ENCODE measurements around the gene RBM47. TPM values are rescaled to one million over a fixed set of nuclear protein-coding genes. Genes with fewer than 3 reads are reported as not detected.

The RBM47 gene
- total and polyA plus RNA-seq, 2 experiments from 2014 or later: 35.6 to 139 TPM

DNA sequence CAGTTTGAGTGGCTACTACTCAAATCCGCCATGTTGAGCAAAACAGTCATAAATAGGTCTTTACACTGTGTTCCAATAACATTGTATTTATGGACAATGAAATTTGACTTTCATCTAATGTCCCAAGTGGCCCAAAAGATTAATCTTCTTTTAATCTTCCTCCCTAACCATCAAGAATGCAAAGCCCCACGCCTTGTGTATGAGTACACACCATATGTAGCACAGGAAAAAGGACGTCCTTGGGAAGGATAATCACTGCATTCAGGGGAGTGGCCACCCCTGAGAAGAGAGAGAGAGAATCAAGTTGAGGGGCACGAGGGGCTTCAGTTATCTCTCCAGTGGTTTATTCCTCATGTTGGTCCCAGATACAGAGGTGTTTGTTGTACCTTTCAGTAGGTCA lies 33.1 kb downstream of the RBM47 start (continued):
- TF ChIP-seq, protein P1, sequence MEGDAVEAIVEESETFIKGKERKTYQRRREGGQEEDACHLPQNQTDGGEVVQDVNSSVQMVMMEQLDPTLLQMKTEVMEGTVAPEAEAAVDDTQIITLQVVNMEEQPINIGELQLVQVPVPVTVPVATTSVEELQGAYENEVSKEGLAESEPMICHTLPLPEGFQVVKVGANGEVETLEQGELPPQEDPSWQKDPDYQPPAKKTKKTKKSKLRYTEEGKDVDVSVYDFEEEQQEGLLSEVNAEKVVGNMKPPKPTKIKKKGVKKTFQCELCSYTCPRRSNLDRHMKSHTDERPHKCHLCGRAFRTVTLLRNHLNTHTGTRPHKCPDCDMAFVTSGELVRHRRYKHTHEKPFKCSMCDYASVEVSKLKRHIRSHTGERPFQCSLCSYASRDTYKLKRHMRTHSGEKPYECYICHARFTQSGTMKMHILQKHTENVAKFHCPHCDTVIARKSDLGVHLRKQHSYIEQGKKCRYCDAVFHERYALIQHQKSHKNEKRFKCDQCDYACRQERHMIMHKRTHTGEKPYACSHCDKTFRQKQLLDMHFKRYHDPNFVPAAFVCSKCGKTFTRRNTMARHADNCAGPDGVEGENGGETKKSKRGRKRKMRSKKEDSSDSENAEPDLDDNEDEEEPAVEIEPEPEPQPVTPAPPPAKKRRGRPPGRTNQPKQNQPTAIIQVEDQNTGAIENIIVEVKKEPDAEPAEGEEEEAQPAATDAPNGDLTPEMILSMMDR (conservative IDR thresholded peaks at IDR 0.05; ENCODE audit: low read depth in 2 of 2): no peak
- no peak for TF ChIP-seq JUNB (IDR thresholded peaks at IDR 0.05; ENCODE audit: unreplicated experiment)
- TF ChIP-seq, protein P2, sequence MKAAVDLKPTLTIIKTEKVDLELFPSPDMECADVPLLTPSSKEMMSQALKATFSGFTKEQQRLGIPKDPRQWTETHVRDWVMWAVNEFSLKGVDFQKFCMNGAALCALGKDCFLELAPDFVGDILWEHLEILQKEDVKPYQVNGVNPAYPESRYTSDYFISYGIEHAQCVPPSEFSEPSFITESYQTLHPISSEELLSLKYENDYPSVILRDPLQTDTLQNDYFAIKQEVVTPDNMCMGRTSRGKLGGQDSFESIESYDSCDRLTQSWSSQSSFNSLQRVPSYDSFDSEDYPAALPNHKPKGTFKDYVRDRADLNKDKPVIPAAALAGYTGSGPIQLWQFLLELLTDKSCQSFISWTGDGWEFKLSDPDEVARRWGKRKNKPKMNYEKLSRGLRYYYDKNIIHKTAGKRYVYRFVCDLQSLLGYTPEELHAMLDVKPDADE (IDR thresholded peaks at IDR 0.05): no peak
- no peak for TF ChIP-seq EZH2phosphoT487 (IDR thresholded peaks at IDR 0.05; ENCODE audit: unreplicated experiment)
- no peak for TF ChIP-seq ZNF331 (CRISPR knock-in tag; IDR thresholded peaks at IDR 0.05; ENCODE audit: low read depth)

- Mint-ChIP-seq H3K27me3 (ENCODE audit: insufficient read depth, low read depth, poor library complexity) (peaks cover 2% of the 10 kb centered on the region), H3K27ac (no peak overlapping the region), H3K4me3 (no peak overlapping the region), H3K9me3 (no peaks in the 10 kb centered on the region), H3K36me3 (ENCODE audit: low read depth) (peaks cover 51% of the 10 kb centered on the region), H3K4me1 (peaks cover 3% of the 10 kb centered on the region; the same call in 1 of the 3 replicates)
- Histone ChIP-seq H3F3A (replicated peaks; ENCODE audit: low read depth) (0 out of 2 replicates have a peak, but pooled peaks cover 1% of the 10 kb centered on the region), H2AFZ (no peak overlapping the region), H3K27me3 (ENCODE audit: insufficient read depth) (no peaks in the 10 kb centered on the region), H3K79me2 (replicated peaks; ENCODE audit: insufficient read depth) (peaks cover 79% of the 10 kb centered on the region), H3K4me2 (no peak overlapping the region), H4K20me1 (replicated peaks; ENCODE audit: insufficient read depth) (peaks cover 8% of the 10 kb centered on the region), H3K4me3 (no peak overlapping the region), H3K36me3 (ENCODE audit: insufficient read depth) (peaks cover 17% of the 10 kb centered on the region), H3K4me1 (ENCODE audit: insufficient read depth) (no peaks in the 10 kb centered on the region), H3K9me2 (ENCODE audit: insufficient read depth) (no peaks in the 10 kb centered on the region), H3K27ac (ENCODE audit: low read depth) (peak overlapping the region; percentile 78; the same call in 1 of the 2 replicates)
- no peak for DNase-seq (ENCODE audit: low spot score)
- no peak for ATAC-seq
- TF ChIP-seq ZNF114 (CRISPR knock-in tag; IDR thresholded peaks at IDR 0.05) (no peak), JUNB (IDR thresholded peaks at IDR 0.05; ENCODE audit: unreplicated experiment) (no peak), EZH2phosphoT487 (IDR thresholded peaks at IDR 0.05; ENCODE audit: unreplicated experiment) (no peak), CREB1 (CRISPR knock-in tag; IDR thresholded peaks at IDR 0.05; ENCODE audit: low read depth) (no peak), ZNF462 (CRISPR knock-in tag; IDR thresholded peaks at IDR 0.05) (no peak), EZH2 (IDR thresholded peaks at IDR 0.05; ENCODE audit: low read depth, unreplicated experiment) (no peak), POLR2AphosphoS5 (IDR thresholded peaks at IDR 0.05; ENCODE audit: low read depth) (no peak), STAT1 (IDR thresholded peaks at IDR 0.05; ENCODE audit: unreplicated experiment) (no peak), NANOG (IDR thresholded peaks at IDR 0.05; ENCODE audit: borderline replicate concordance) (no peak), ZNF331 (CRISPR knock-in tag; IDR thresholded peaks at IDR 0.05; ENCODE audit: low read depth) (no peak)
- TF ChIP-seq, protein P1 (conservative IDR thresholded peaks at IDR 0.05; ENCODE audit: low read depth in 2 of 2): no peak
- TF ChIP-seq, protein P2 (IDR thresholded peaks at IDR 0.05): no peak
Measured at GRCh38 chr4:40595981-40596380, 33.7 kb downstream of the RBM47 start.

Measured in GM23338 (cell line).